T-helper 17 cell (primary cell): ENCODE data around the gene JAM2. TPM values are rescaled to one million over a fixed set of nuclear protein-coding genes. Genes with fewer than 3 reads are reported as not detected.
A peak's percentile ranks its signal among the peaks of the same experiment; 100 is the strongest.
"Not testable (repeated sequence)": the region's sequence is repeated elsewhere in the genome, so short reads cannot be mapped to it uniquely, and the experiment has no call there.

Source experiments
- ATAC-seq: fragments of 150-1000 bp; cut with Tn5 transposase; 2 replicates; pipeline ENCODE4 v1.10.0; 2021; ENCODE audit warnings: mild to moderate bottlenecking, moderate library complexity
- DNase-seq, 3 donors: peaks; one replicate each; pipeline versions ENCODE4 v3.0.0 to v3.0.0-alpha.2; 2020 to 2021
- H3K9me3 ChIP-seq: one replicate; pipeline ENCODE4 v1.7.0; 2013; ENCODE audit warnings: low read length, mild to moderate bottlenecking; ENCODE audit not compliant: control insufficient read depth, poor library complexity, severe bottlenecking
- H3K27ac Mint-ChIP-seq: one replicate; pipeline ENCODE4 v1.8.0; 2022; ENCODE audit warnings: mild to moderate bottlenecking, moderate library complexity, mixed read lengths
- H3K27me3 Mint-ChIP-seq: one replicate; pipeline ENCODE4 v1.8.0; 2022; ENCODE audit warnings: mixed read lengths
- H3K36me3 Mint-ChIP-seq: one replicate; pipeline ENCODE4 v1.8.0; 2022; ENCODE audit warnings: low read depth, mixed read lengths
- H3K4me1 Mint-ChIP-seq: one replicate; pipeline ENCODE4 v1.8.0; 2022; ENCODE audit warnings: mild to moderate bottlenecking, mixed read lengths
- H3K4me3 Mint-ChIP-seq: one replicate; pipeline ENCODE4 v1.8.0; 2022; ENCODE audit warnings: mild to moderate bottlenecking, moderate library complexity, mixed read lengths
- total RNA-seq, 4 donors: library from RNA in 2 of 4; stranded (reverse) in 2 of 4; gene quantifications; one replicate each; pipeline ENCODE4 v1.2.3 and lab custom pipeline; 2022 to 2026

JAM2 gene
- total RNA-seq: under 1 TPM in 1 of 2 donors, not detected in 1; 0.21 TPM
- 0 to 0.08 reads per million in 2 donors for total RNA-seq (lab: John Stamatoyannopoulos, UW)

- Mint-ChIP-seq H3K27me3 (peaks cover 56% of the 10 kb centered on the region), H3K27ac (peak within 1 kb of the TSS; percentile 70), H3K36me3 (peaks cover 9% of the 10 kb centered on the region), H3K4me1 (peaks cover 9% of the 10 kb centered on the region), H3K4me3 (peak within 1 kb of the TSS; percentile 94)
- ATAC-seq: peak; percentile 63
- peak; percentile 8 to 25 (median 19) for DNase-seq
- H3K9me3 ChIP-seq: no peaks in the 10 kb centered on the region
Measured at GRCh38 chr21:25638660-25639550, at the start of gene JAM2. Gene JAM2, plus strand, starts transcription at chr21:25639258. Its CDS starts 564 bp downstream, at chr21:25639822.

GRCh38 chr21:25589887-25590286 lies 49.2 kb upstream of the JAM2 start:
- DNase-seq (no peak), ATAC-seq (no peak)
- peak overlapping the region; percentile 82 for H3K27ac Mint-ChIP-seq
- peaks cover 23% of the 10 kb centered on the region for H3K36me3 Mint-ChIP-seq
- H3K4me3 Mint-ChIP-seq: no peak overlapping the region
- peaks cover 15% of the 10 kb centered on the region for H3K4me1 Mint-ChIP-seq
- no peaks in the 10 kb centered on the region for H3K9me3 ChIP-seq
- H3K27me3 Mint-ChIP-seq: no peaks in the 10 kb centered on the region

GRCh38 chr21:25607151-25608043 lies 31.7 kb upstream of the JAM2 start, which contains the start of gene MRPL39:
Gene MRPL39, minus strand, starts transcription at chr21:25607481. Its CDS starts 6 bp downstream, at chr21:25607475.
- peak within 1 kb of the TSS; percentile 99 for H3K27ac Mint-ChIP-seq
- H3K4me3 Mint-ChIP-seq: peak within 1 kb of the TSS; percentile 100
- no peaks in the 10 kb centered on the region for H3K27me3 Mint-ChIP-seq
- H3K4me1 Mint-ChIP-seq: peaks cover 30% of the 10 kb centered on the region
- DNase-seq (peak; percentile 68 to 78 (median 70)), ATAC-seq (peak; percentile 89)
- H3K36me3 Mint-ChIP-seq: peaks cover 3% of the 10 kb centered on the region
- no peaks in the 10 kb centered on the region for H3K9me3 ChIP-seq

GRCh38 chr21:25608044-25608737 lies 30.9 kb upstream of the JAM2 start:
- H3K9me3 ChIP-seq: no peaks in the 10 kb centered on the region
- peaks cover 3% of the 10 kb centered on the region for H3K36me3 Mint-ChIP-seq
- peak overlapping the region; percentile 100 for H3K4me3 Mint-ChIP-seq
- H3K4me1 Mint-ChIP-seq: peaks cover 26% of the 10 kb centered on the region
- no peaks in the 10 kb centered on the region for H3K27me3 Mint-ChIP-seq
- ATAC-seq (peak; percentile 80), DNase-seq (peak; percentile 49 to 64 (median 59))
- H3K27ac Mint-ChIP-seq: peak overlapping the region; percentile 99

GRCh38 chr21:25614441-25614840 lies 24.6 kb upstream of the JAM2 start:
- H3K27me3 Mint-ChIP-seq: peaks cover 13% of the 10 kb centered on the region
- no peaks in the 10 kb centered on the region for H3K9me3 ChIP-seq
- no peaks in the 10 kb centered on the region for H3K4me1 Mint-ChIP-seq
- H3K27ac Mint-ChIP-seq: no peak overlapping the region
- no peak for ATAC-seq
- DNase-seq: no peak
- H3K4me3 Mint-ChIP-seq: no peak overlapping the region
- no peaks in the 10 kb centered on the region for H3K36me3 Mint-ChIP-seq

GRCh38 chr21:25615880-25616279 lies 23.2 kb upstream of the JAM2 start:
- H3K4me1 Mint-ChIP-seq: no peaks in the 10 kb centered on the region
- ATAC-seq: no peak
- H3K27ac Mint-ChIP-seq: no peak overlapping the region
- H3K9me3 ChIP-seq: no peaks in the 10 kb centered on the region
- H3K4me3 Mint-ChIP-seq: no peak overlapping the region
- no peak for DNase-seq
- peaks cover 13% of the 10 kb centered on the region for H3K27me3 Mint-ChIP-seq
- H3K36me3 Mint-ChIP-seq: no peaks in the 10 kb centered on the region

- DNase-seq (no peak), ATAC-seq (no peak)
- no peaks in the 10 kb centered on the region for H3K9me3 ChIP-seq
- Mint-ChIP-seq H3K36me3 (no peaks in the 10 kb centered on the region), H3K4me1 (no peaks in the 10 kb centered on the region), H3K27me3 (peaks cover 13% of the 10 kb centered on the region), H3K27ac (no peak overlapping the region), H3K4me3 (no peak overlapping the region)
Measured at GRCh38 chr21:25619198-25619597, 19.9 kb upstream of the JAM2 start.

GRCh38 chr21:25624511-25624910 lies 14.5 kb upstream of the JAM2 start:
- Mint-ChIP-seq H3K27me3 (no peaks in the 10 kb centered on the region), H3K4me3 (no peak overlapping the region), H3K36me3 (no peaks in the 10 kb centered on the region), H3K4me1 (no peaks in the 10 kb centered on the region), H3K27ac (no peak overlapping the region)
- no peaks in the 10 kb centered on the region for H3K9me3 ChIP-seq
- no peak for ATAC-seq
- no peak for DNase-seq

- ATAC-seq: no peak
- H3K4me3 Mint-ChIP-seq: no peak overlapping the region
- peaks cover 3% of the 10 kb centered on the region for H3K27me3 Mint-ChIP-seq
- no peaks in the 10 kb centered on the region for H3K36me3 Mint-ChIP-seq
- DNase-seq: no peak
- no peaks in the 10 kb centered on the region for H3K9me3 ChIP-seq
- H3K27ac Mint-ChIP-seq: no peak overlapping the region
- no peaks in the 10 kb centered on the region for H3K4me1 Mint-ChIP-seq
Measured at GRCh38 chr21:25625036-25625435, 14.0 kb upstream of the JAM2 start.

- H3K4me3 Mint-ChIP-seq, H3K4me1 Mint-ChIP-seq, DNase-seq, H3K27ac Mint-ChIP-seq, H3K27me3 Mint-ChIP-seq, ATAC-seq, H3K9me3 ChIP-seq, H3K36me3 Mint-ChIP-seq: not testable (repeated sequence)
Measured at GRCh38 chr21:25625776-25626555, 13.1 kb upstream of the JAM2 start.

- no peak overlapping the region for H3K4me3 Mint-ChIP-seq
- DNase-seq (no peak), ATAC-seq (no peak)
- H3K27me3 Mint-ChIP-seq: peaks cover 10% of the 10 kb centered on the region
- no peaks in the 10 kb centered on the region for H3K4me1 Mint-ChIP-seq
- no peak overlapping the region for H3K27ac Mint-ChIP-seq
- no peaks in the 10 kb centered on the region for H3K9me3 ChIP-seq
- H3K36me3 Mint-ChIP-seq: no peaks in the 10 kb centered on the region
Measured at GRCh38 chr21:25626757-25627156, 12.3 kb upstream of the JAM2 start.

- H3K9me3 ChIP-seq: no peaks in the 10 kb centered on the region
- Mint-ChIP-seq H3K27ac (no peak overlapping the region), H3K4me3 (no peak overlapping the region), H3K27me3 (peaks cover 39% of the 10 kb centered on the region), H3K4me1 (no peaks in the 10 kb centered on the region), H3K36me3 (peaks cover 6% of the 10 kb centered on the region)
- DNase-seq (no peak), ATAC-seq (no peak)
Measured at GRCh38 chr21:25632296-25632695, 6.8 kb upstream of the JAM2 start.
